Loucy (cell line): Measurements from ENCODE around the gene NXN.

Experiments used
- CTCF ChIP-seq: fragments of 200-600 bp; sonication (generic); conservative IDR thresholded peaks from 2 replicates; pipeline ENCODE4 v1.5.1; 2014; ENCODE audit warnings: mild to moderate bottlenecking, antibody characterized with exemption, low read length
- EZH2phosphoT487 ChIP-seq: fragments of 200-600 bp; IDR thresholded peaks from 2 replicates; pipeline ENCODE4 v1.6.1; 2018; ENCODE audit warnings: antibody characterized with exemption, mild to moderate bottlenecking, moderate library complexity, borderline replicate concordance

GRCh38 chr17:851924-852323 lies 127.7 kb downstream of the NXN start:
- TF ChIP-seq CTCF (no peak), EZH2phosphoT487 (no peak)
